Thoracic aorta (tissue), 2 donors: ENCODE data around the gene KCND3. TPM values are rescaled to one million over a fixed set of nuclear protein-coding genes. Genes with fewer than 3 reads are reported as not detected.

Experiments used
- ATAC-seq: fragments of 150-250 bp; one replicate; pipeline ENCODE4 v1.8.0; 2017; ENCODE audit warnings: low read depth; ENCODE audit not compliant: insufficient number of reproducible peaks, low FRiP score
- DNase-seq: peaks from one replicate; pipeline ENCODE4 v3.0.0-alpha.2; 2020; ENCODE audit warnings: low spot score
- H3K27ac ChIP-seq, 2 donors: fragments of 200-600 bp; sonication (generic); 1 replicate in 1 of 2; 2 replicates in 1 of 2; pipeline ENCODE4 v1.5.1; 2016; ENCODE audit warnings: mild to moderate bottlenecking in 2 of 2, moderate library complexity in 2 of 2
- H3K27me3 ChIP-seq: fragments of 200-600 bp; sonication (generic); replicated peaks from 2 replicates; pipeline ENCODE4 v1.6.0; 2016; ENCODE audit warnings: mild to moderate bottlenecking; ENCODE audit not compliant: insufficient read depth
- H3K36me3 ChIP-seq: fragments of 200-600 bp; sonication (generic); one replicate; pipeline ENCODE4 v1.5.1; 2016
- H3K4me1 ChIP-seq, 2 donors: fragments of 200-600 bp; sonication (generic); 1 replicate in 1 of 2; 2 replicates in 1 of 2; pipeline versions ENCODE4 v1.5.1 to v1.6.0; 2016; ENCODE audit warnings: low read depth in 2 of 2, mild to moderate bottlenecking in 1 of 2; ENCODE audit not compliant: control insufficient read depth in 1 of 2
- H3K4me3 ChIP-seq: fragments of 200-600 bp; sonication (generic); 2 replicates; pipeline ENCODE4 v1.5.1; 2016; ENCODE audit warnings: mild to moderate bottlenecking
- H3K9me3 ChIP-seq: fragments of 200-600 bp; sonication (generic); 2 replicates; pipeline ENCODE4 v1.5.1; 2016
- total RNA-seq, 2 donors: library from RNA; depleted of rRNA; stranded (reverse); fragments of >200 nt; gene quantifications; one replicate each; pipeline versions ENCODE4 v1.1.0 to v1.2.3, GENCODE V29; 2016
- TF ChIP-seq, protein P1 (sequence below): fragments of 200-600 bp; sonication (generic); IDR thresholded peaks from one replicate; pipeline ENCODE4 v1.5.1; 2019; ENCODE audit warnings: antibody characterized with exemption

KCND3 gene
- total RNA-seq, 2 donors from 2014 or later = 12.3 to 16.6 TPM

- no peak overlapping the region for H3K4me3 ChIP-seq
- TF ChIP-seq, protein P1, sequence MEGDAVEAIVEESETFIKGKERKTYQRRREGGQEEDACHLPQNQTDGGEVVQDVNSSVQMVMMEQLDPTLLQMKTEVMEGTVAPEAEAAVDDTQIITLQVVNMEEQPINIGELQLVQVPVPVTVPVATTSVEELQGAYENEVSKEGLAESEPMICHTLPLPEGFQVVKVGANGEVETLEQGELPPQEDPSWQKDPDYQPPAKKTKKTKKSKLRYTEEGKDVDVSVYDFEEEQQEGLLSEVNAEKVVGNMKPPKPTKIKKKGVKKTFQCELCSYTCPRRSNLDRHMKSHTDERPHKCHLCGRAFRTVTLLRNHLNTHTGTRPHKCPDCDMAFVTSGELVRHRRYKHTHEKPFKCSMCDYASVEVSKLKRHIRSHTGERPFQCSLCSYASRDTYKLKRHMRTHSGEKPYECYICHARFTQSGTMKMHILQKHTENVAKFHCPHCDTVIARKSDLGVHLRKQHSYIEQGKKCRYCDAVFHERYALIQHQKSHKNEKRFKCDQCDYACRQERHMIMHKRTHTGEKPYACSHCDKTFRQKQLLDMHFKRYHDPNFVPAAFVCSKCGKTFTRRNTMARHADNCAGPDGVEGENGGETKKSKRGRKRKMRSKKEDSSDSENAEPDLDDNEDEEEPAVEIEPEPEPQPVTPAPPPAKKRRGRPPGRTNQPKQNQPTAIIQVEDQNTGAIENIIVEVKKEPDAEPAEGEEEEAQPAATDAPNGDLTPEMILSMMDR = no peak
- DNase-seq = no peak
- ATAC-seq = no peak
- no peaks in the 10 kb centered on the region for H3K27me3 ChIP-seq
- H3K27ac ChIP-seq = no peak overlapping the region
- peaks cover 16 to 56% of the 10 kb centered on the region in 2 donors for H3K4me1 ChIP-seq
- no peaks in the 10 kb centered on the region for H3K9me3 ChIP-seq
- H3K36me3 ChIP-seq = no peaks in the 10 kb centered on the region
Measured at GRCh38 chr1:111734856-111735255, 254.6 kb downstream of the KCND3 start.

DNA sequence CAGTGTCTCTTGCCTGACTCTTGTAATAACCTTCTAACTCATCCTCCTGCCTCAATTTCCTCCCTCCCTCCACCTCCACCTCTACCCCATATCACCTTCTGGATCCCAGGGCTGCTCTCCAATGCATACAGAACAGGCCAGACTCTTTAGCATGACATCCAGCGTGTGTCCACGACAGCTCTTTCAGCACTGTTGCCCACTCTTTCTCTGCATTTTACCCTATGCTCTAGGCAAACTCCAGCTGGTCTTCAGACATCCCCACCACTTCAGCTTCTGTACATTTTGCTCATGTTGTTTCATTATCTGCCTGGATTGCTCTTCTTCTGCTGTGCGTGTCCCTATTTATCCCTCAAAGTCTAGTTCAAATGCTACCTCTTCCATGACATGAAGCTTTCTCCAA lies 255.0 kb downstream of the KCND3 start:
- H3K9me3 ChIP-seq = no peaks in the 10 kb centered on the region
- H3K4me1 ChIP-seq = peaks cover 16 to 60% of the 10 kb centered on the region in 2 donors
- TF ChIP-seq, protein P1 = no peak
- H3K36me3 ChIP-seq = no peaks in the 10 kb centered on the region
- no peak overlapping the region for H3K27ac ChIP-seq
- no peak overlapping the region for H3K4me3 ChIP-seq
- DNase-seq (no peak), ATAC-seq (no peak)
- H3K27me3 ChIP-seq = no peaks in the 10 kb centered on the region

DNA sequence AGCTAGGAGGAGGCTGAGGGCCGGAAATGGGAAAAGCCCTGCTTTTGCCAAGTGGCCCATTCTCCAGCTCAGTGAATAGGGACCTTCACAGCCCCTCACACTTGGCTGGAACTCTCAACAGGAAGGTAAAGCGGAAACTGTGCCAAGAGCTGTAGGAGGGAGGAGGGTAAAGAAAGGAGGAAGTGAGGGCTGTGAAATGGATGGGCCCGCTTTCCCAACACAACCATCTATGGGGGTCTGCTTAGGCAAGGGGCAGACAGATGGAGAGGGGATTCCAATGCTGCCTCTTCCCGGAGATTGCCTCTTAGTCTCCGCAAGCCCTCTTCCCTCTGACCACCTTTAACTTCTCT lies 255.5 kb downstream of the KCND3 start:
- TF ChIP-seq, protein P1 = no peak
- H3K27ac ChIP-seq = peak overlapping the region; percentile 25 to 55
- no peak for DNase-seq
- peaks cover 16 to 65% of the 10 kb centered on the region in 2 donors for H3K4me1 ChIP-seq
- H3K9me3 ChIP-seq = no peaks in the 10 kb centered on the region
- no peaks in the 10 kb centered on the region for H3K36me3 ChIP-seq
- H3K27me3 ChIP-seq = no peaks in the 10 kb centered on the region
- no peak overlapping the region for H3K4me3 ChIP-seq
- ATAC-seq = no peak

DNA sequence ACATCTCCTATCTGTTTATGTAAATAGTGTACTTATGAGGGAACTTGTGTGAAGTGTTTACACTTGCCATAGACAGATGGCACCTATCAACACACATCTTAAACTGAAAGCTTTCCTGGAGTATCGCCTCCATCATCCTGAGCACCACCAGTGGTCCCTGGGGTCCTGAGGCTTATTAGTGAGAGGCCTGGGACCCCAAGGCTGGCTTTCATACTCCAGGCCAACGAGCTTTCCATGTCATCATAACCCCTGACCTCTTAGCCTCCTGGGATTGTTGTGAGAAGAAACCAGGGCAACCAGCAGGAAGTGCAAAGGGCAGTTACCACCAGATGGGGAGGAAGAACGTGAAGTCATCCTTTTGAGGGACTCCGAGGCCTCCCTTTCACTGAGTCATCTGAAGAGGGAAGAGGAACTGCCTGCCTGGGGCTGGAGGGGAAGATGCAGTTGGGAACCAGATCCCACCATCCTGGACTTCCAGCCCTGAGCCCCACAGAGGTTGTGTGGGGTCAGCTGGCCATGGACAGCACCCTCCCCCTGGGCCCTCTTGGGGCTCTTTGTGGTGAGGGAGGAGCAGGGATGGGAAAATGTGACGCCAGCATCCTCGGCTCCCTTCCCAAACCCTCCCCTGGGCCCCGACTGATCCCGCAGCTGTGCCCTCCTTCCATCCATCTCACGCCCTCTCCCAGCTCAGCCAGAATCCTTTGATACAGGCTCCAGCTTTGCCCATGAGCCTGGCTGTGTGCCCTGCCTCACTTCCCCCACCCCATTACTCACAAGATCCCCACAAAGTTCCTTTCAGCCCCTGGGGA lies 256.1 kb downstream of the KCND3 start:
- peaks cover 16 to 66% of the 10 kb centered on the region in 2 donors for H3K4me1 ChIP-seq
- DNase-seq (no peak), ATAC-seq (peak; percentile 20)
- H3K9me3 ChIP-seq = no peaks in the 10 kb centered on the region
- no peak overlapping the region for H3K4me3 ChIP-seq
- peak overlapping the region; percentile 25 to 55 for H3K27ac ChIP-seq
- no peaks in the 10 kb centered on the region for H3K36me3 ChIP-seq
- TF ChIP-seq, protein P1 = no peak
- H3K27me3 ChIP-seq = no peaks in the 10 kb centered on the region

DNA sequence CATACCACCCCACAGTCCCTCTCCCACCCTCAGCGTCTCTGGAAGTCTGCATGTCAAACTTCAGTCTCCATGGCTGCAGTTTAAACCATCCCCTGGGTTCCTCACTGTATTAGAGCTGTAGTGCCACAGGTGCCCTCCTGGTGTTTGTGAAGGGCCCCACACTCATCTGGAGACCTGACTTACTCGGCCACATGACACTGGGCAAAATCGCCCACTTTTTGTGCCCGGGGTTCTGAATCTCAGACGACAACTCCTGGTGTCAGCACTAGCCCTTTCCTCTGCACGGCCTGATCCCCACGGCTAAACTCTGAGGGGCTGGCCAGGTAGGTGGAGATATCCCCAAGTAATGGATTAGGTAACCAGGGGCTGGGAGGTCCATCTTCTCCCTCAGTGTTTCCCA lies 256.8 kb downstream of the KCND3 start:
- TF ChIP-seq, protein P1 = no peak
- no peak overlapping the region for H3K4me3 ChIP-seq
- no peaks in the 10 kb centered on the region for H3K27me3 ChIP-seq
- H3K27ac ChIP-seq = no peak overlapping the region
- ATAC-seq (no peak), DNase-seq (no peak)
- no peaks in the 10 kb centered on the region for H3K36me3 ChIP-seq
- H3K9me3 ChIP-seq = no peaks in the 10 kb centered on the region
- peaks cover 12 to 60% of the 10 kb centered on the region in 2 donors for H3K4me1 ChIP-seq
